Osteocyte (in vitro differentiated cells): ENCODE measurements around the gene LRP1-AS. TPM values are rescaled to one million over a fixed set of nuclear protein-coding genes. Genes with fewer than 3 reads are reported as not detected.
A peak's percentile ranks its signal among the peaks of the same experiment; 100 is the strongest.

Experiments used
- DNase-seq: peaks from one replicate; pipeline ENCODE4 v3.0.0; 2021; ENCODE audit warnings: mixed read lengths; ENCODE audit not compliant: unreplicated experiment; ENCODE audit errors: extremely low spot score
- H3K27ac Mint-ChIP-seq: one replicate; pipeline ENCODE4 v1.8.0; 2021; ENCODE audit warnings: mild to moderate bottlenecking, mixed read lengths; ENCODE audit not compliant: unreplicated experiment
- H3K27me3 Mint-ChIP-seq: one replicate; pipeline ENCODE4 v1.8.0; 2021; ENCODE audit warnings: mixed read lengths; ENCODE audit not compliant: unreplicated experiment
- H3K36me3 Mint-ChIP-seq: one replicate; pipeline ENCODE4 v1.8.0; 2021; ENCODE audit warnings: mixed read lengths; ENCODE audit not compliant: unreplicated experiment
- H3K4me1 Mint-ChIP-seq: one replicate; pipeline ENCODE4 v1.8.0; 2021; ENCODE audit warnings: mixed read lengths; ENCODE audit not compliant: unreplicated experiment
- H3K4me3 Mint-ChIP-seq: one replicate; pipeline ENCODE4 v1.8.0; 2021; ENCODE audit warnings: mild to moderate bottlenecking, moderate library complexity, mixed read lengths; ENCODE audit not compliant: unreplicated experiment
- H3K9me3 Mint-ChIP-seq: one replicate; pipeline ENCODE4 v1.8.0; 2021; ENCODE audit warnings: mixed read lengths; ENCODE audit not compliant: unreplicated experiment
- total RNA-seq: library from RNA; stranded (reverse); gene quantifications from 2 replicates; pipeline ENCODE4 v1.2.1, GENCODE V29; 2021
- TF ChIP-seq, protein P1 (sequence below): fragments of 200-600 bp; sonication (generic); IDR thresholded peaks from 2 replicates; pipeline ENCODE4 v1.5.0; 2021; ENCODE audit warnings: antibody characterized with exemption, mild to moderate bottlenecking, moderate library complexity

The LRP1-AS gene
- total RNA-seq, 1 donor from 2014 or later: not detected

- TF ChIP-seq, protein P1, sequence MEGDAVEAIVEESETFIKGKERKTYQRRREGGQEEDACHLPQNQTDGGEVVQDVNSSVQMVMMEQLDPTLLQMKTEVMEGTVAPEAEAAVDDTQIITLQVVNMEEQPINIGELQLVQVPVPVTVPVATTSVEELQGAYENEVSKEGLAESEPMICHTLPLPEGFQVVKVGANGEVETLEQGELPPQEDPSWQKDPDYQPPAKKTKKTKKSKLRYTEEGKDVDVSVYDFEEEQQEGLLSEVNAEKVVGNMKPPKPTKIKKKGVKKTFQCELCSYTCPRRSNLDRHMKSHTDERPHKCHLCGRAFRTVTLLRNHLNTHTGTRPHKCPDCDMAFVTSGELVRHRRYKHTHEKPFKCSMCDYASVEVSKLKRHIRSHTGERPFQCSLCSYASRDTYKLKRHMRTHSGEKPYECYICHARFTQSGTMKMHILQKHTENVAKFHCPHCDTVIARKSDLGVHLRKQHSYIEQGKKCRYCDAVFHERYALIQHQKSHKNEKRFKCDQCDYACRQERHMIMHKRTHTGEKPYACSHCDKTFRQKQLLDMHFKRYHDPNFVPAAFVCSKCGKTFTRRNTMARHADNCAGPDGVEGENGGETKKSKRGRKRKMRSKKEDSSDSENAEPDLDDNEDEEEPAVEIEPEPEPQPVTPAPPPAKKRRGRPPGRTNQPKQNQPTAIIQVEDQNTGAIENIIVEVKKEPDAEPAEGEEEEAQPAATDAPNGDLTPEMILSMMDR: no peak
- Mint-ChIP-seq H3K36me3 (peaks cover 69% of the 10 kb centered on the region), H3K27ac (no peak overlapping the region), H3K27me3 (no peaks in the 10 kb centered on the region), H3K4me1 (peaks cover 16% of the 10 kb centered on the region), H3K9me3 (no peaks in the 10 kb centered on the region), H3K4me3 (no peak overlapping the region)
- DNase-seq: no peak
Measured at GRCh38 chr12:57166971-57167371, 19.6 kb upstream of the LRP1-AS start.

DNA sequence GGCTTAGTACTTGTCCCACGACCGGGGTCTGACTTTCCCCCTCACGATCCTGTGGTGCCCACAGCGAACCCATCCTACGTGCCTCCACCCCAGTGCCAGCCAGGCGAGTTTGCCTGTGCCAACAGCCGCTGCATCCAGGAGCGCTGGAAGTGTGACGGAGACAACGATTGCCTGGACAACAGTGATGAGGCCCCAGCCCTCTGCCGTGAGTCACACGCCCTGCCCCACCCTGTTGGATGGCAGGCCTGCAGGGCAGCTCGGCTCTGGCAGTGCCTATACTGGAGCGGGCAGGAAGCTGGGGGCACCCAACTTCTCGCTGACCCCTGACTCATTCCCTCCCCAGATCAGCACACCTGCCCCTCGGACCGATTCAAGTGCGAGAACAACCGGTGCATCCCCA is 18.3 kb upstream of the LRP1-AS start:
- no peak overlapping the region for H3K27ac Mint-ChIP-seq
- no peak overlapping the region for H3K4me3 Mint-ChIP-seq
- H3K27me3 Mint-ChIP-seq: no peaks in the 10 kb centered on the region
- H3K36me3 Mint-ChIP-seq: peaks cover 73% of the 10 kb centered on the region
- H3K4me1 Mint-ChIP-seq: peaks cover 10% of the 10 kb centered on the region
- no peaks in the 10 kb centered on the region for H3K9me3 Mint-ChIP-seq
- DNase-seq: no peak
- TF ChIP-seq, protein P1: no peak

GRCh38 chr12:57164966-57165625 is 17.7 kb upstream of the LRP1-AS start:
- H3K4me3 Mint-ChIP-seq: no peak overlapping the region
- DNase-seq: no peak

DNA sequence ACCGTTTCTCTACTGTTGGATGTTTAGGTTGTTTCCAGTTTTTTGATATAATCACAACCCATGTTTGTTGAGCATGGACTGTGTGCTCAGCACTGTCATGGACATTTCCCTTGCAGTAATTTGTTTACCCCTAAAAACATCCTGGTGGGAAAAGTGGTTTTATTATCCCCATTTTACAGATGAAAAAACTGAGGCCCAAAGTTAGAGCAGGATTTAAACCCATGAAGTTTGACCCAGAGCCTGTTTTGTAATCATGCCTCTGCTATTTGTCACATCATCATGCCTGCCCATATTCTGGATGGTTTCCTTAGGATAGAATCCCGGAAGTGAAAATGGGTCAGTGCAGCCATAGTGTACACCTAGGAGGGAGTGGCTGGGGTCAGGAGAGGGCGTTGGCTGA is 17.0 kb upstream of the LRP1-AS start:
- no peaks in the 10 kb centered on the region for H3K9me3 Mint-ChIP-seq
- no peak overlapping the region for H3K4me3 Mint-ChIP-seq
- H3K4me1 Mint-ChIP-seq: peaks cover 20% of the 10 kb centered on the region
- peak overlapping the region; percentile 38 for H3K27ac Mint-ChIP-seq
- H3K27me3 Mint-ChIP-seq: no peaks in the 10 kb centered on the region
- no peak for DNase-seq
- TF ChIP-seq, protein P1: no peak
- H3K36me3 Mint-ChIP-seq: peaks cover 75% of the 10 kb centered on the region

More at GRCh38 chr12:57164966-57165625, 17.7 kb upstream of the LRP1-AS start:
- Mint-ChIP-seq H3K36me3 (peaks cover 73% of the 10 kb centered on the region), H3K27me3 (no peaks in the 10 kb centered on the region), H3K27ac (peak overlapping the region; percentile 38), H3K4me1 (peaks cover 15% of the 10 kb centered on the region), H3K9me3 (no peaks in the 10 kb centered on the region)
- TF ChIP-seq, protein P1: no peak

GRCh38 chr12:57162553-57163125 is 15.2 kb upstream of the LRP1-AS start:
- Mint-ChIP-seq H3K4me1 (peaks cover 34% of the 10 kb centered on the region), H3K36me3 (peaks cover 73% of the 10 kb centered on the region), H3K27ac (peak overlapping the region; percentile 14), H3K27me3 (no peaks in the 10 kb centered on the region), H3K4me3 (no peak overlapping the region), H3K9me3 (no peaks in the 10 kb centered on the region)
- no peak for DNase-seq
- TF ChIP-seq, protein P1: no peak
